Mesothelial cell of epicardium (in vitro differentiated cells): ENCODE results near the gene INSM2. TPM values are rescaled to one million over a fixed set of nuclear protein-coding genes. Genes with fewer than 3 reads are reported as not detected.

Experiments used
- DNase-seq, 2 experiments: peaks; one replicate each; pipeline ENCODE4 v3.0.0; 2021; ENCODE audit warnings: low spot score in 2 of 2; ENCODE audit not compliant: unreplicated experiment in 2 of 2
- H3K27ac Mint-ChIP-seq: 2 replicates; pipeline ENCODE4 v1.8.0; 2021; ENCODE audit warnings: mixed read lengths
- H3K27me3 Mint-ChIP-seq: 2 replicates; pipeline ENCODE4 v1.8.0; 2021; ENCODE audit warnings: low read depth, mixed read lengths
- H3K36me3 Mint-ChIP-seq: 2 replicates; pipeline ENCODE4 v1.8.0; 2021; ENCODE audit warnings: mixed read lengths
- H3K4me1 Mint-ChIP-seq: 2 replicates; pipeline ENCODE4 v1.8.0; 2021; ENCODE audit warnings: mixed read lengths
- H3K4me3 Mint-ChIP-seq: 2 replicates; pipeline ENCODE4 v1.8.0; 2021; ENCODE audit warnings: mild to moderate bottlenecking, moderate library complexity, mixed read lengths
- H3K9me3 Mint-ChIP-seq: 2 replicates; pipeline ENCODE4 v1.8.0; 2021; ENCODE audit warnings: mixed read lengths
- total RNA-seq: library from RNA; stranded (reverse); gene quantifications from 3 replicates; pipeline ENCODE4 v1.2.1, GENCODE V29; 2021
- TF ChIP-seq, protein P1 (sequence below): fragments of 200-600 bp; sonication (generic); IDR thresholded peaks from one replicate; pipeline ENCODE4 v1.5.0; 2021; ENCODE audit warnings: antibody characterized with exemption; ENCODE audit not compliant: unreplicated experiment

Gene INSM2
- total RNA-seq, 1 donor from 2014 or later = not detected

GRCh38 chr14:35578639-35579038, 44.7 kb downstream of the INSM2 start:
- DNase-seq = no peak
- no peaks in the 10 kb centered on the region for H3K4me1 Mint-ChIP-seq
- peaks cover 16% of the 10 kb centered on the region for H3K36me3 Mint-ChIP-seq
- TF ChIP-seq, protein P1, sequence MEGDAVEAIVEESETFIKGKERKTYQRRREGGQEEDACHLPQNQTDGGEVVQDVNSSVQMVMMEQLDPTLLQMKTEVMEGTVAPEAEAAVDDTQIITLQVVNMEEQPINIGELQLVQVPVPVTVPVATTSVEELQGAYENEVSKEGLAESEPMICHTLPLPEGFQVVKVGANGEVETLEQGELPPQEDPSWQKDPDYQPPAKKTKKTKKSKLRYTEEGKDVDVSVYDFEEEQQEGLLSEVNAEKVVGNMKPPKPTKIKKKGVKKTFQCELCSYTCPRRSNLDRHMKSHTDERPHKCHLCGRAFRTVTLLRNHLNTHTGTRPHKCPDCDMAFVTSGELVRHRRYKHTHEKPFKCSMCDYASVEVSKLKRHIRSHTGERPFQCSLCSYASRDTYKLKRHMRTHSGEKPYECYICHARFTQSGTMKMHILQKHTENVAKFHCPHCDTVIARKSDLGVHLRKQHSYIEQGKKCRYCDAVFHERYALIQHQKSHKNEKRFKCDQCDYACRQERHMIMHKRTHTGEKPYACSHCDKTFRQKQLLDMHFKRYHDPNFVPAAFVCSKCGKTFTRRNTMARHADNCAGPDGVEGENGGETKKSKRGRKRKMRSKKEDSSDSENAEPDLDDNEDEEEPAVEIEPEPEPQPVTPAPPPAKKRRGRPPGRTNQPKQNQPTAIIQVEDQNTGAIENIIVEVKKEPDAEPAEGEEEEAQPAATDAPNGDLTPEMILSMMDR = no peak
- H3K27ac Mint-ChIP-seq = no peak overlapping the region
- H3K9me3 Mint-ChIP-seq = no peaks in the 10 kb centered on the region
- H3K27me3 Mint-ChIP-seq = no peaks in the 10 kb centered on the region
- H3K4me3 Mint-ChIP-seq = no peak overlapping the region

Other genes with a start within 250 kb of the INSM2 start
- gene PSMA6, start 241.8 kb upstream of the INSM2 start, total RNA-seq = 155 to 156 TPM (median 156 TPM) in 3 replicates
- 196 to 218 TPM (median 205 TPM) in 3 replicates for gene NFKBIA, start 129.4 kb upstream of the INSM2 start, total RNA-seq